Activated T-cell treated with anti-CD3 and anti-CD28 coated beads for 24 hours (primary cell): Measurements from ENCODE around the gene BICRA.
"Not testable (repeated sequence)": the region's sequence is repeated elsewhere in the genome, so short reads cannot be mapped to it uniquely, and the experiment has no call there.

Experiments
- DNase-seq: peaks from one replicate; pipeline ENCODE4 v3.0.0-alpha.2; 2020; ENCODE audit warnings: low read depth

BICRA gene

DNA sequence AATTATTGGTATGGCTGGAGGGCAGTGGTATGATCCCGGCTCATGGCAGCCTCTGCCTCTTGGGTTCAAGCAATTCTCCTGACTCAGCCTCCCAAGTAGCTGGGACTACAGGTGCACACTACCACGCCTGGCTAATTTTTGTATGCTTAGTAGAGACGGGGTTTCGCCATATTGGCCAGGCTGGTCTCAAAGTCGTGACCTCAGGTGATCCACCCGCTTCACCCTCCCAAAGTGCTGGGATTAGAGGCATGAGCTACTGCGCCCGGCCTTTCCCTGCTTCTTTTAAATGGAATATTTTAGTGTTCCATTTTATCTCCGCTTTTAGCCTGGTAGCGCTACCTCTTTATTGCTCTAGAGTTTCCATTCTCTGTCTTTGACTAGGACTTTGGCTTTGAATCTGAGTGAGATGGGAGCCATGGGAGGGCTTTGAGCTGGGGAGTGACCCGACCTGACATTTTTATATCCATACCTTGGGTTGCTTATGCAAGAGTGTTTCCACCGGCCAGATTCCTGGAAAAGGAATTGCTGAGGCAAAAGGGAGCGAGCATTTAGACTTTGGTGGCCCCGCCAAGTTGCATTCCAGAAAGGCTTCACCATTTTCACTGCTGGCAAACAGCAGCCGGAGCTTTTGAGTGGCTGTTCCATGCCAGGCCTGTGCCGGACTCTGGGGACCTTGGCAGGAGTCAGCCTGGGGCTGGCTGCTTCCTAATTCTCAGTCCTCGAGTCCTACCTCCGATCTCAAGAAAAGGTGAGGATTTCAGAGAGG, 22.9 kb downstream of the BICRA start:
- DNase-seq, result no peak

- no peak for DNase-seq
Measured at GRCh38 chr19:47633517-47633916, 24.6 kb downstream of the BICRA start.

DNA sequence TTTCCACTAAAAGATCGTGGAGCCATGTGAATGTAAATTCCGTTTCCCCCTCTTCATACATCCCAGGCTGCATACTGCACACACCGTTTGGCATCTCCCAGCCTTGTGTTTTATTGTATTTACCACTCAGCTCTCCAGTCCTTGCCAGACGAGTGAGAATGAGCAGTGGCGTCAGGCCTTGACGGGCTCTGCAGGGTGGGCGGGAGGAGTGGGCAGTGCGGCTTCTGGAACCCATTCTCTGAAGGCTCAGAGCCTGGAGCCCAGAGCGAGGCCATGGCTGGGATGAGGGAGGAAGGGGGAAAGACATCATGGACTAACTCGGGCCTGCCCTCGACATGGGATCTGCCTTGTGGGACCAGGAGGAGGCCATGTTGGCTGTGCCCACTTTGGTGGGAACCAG, 25.1 kb downstream of the BICRA start:
- DNase-seq, result no peak

- not testable (repeated sequence) for DNase-seq
Measured at GRCh38 chr19:47635152-47635754, 26.3 kb downstream of the BICRA start.

- no peak for DNase-seq
Measured at GRCh38 chr19:47637550-47637949, 28.6 kb downstream of the BICRA start.

DNA sequence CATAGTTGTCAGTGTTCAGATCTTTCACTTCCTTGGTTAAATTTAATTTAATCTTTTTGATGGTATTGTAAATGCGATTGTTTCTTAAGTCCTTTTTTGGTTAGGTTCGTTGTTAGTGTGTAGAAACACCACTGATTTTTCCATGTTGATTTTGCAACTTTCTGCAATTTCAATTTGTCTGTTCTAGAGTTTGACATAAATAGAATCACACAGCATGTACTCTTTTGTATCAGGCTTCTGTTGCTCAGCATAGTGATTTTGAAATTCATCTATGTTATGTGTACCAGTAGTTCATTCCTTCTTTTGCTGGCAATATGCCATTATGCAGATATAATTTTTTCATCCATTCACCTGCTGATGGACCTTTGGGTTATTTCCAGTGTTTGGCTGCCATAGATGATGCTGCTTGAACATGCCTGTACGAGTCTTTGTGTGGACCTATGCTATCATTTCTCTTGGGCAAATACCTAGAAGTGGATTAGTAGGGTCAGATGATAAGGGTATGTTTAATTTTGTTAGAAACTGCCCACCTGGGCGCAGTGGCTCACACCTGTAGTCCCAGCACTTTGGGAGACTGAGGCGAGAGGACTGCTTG, 33.1 kb downstream of the BICRA start:
- DNase-seq, result no peak

- no peak for DNase-seq
Measured at GRCh38 chr19:47643281-47643680, 34.3 kb downstream of the BICRA start.

- no peak for DNase-seq
Measured at GRCh38 chr19:47644199-47644598, 35.3 kb downstream of the BICRA start.

DNA sequence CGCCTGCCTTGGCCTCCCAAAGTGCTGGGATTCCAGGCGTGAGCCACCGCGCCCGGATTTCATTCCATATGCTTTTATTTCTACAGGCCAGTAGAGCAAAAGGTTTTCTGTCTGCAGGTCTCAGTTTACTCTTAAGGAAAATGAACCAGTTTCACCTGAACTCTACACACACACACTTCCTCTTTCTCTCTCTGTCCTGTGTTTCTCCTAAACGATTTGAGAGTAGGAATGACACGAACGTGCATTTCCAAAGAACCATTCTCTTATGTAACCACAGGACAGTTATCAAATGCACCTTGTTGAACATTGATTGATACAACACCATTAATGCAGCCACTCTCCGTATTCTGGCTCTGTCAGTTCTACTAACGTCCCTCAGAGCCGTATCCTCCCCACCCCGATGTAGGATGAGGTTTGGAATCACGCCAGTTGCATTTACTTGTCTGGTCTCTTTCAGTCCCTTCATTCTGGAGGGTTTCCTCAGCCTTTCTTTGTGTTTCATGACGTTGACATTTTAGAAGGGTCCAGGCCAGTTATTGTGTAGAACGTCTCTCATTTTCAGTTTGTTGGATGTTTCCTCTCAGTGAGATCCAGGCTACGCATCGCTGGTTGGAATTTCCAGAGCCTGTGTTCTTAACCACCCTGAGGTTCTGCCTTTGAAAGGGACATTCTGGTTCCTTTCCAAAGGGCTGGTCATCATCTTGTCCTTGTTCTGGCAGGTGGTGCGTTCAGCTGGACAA, 36.0 kb downstream of the BICRA start:
- DNase-seq, result no peak

DNA sequence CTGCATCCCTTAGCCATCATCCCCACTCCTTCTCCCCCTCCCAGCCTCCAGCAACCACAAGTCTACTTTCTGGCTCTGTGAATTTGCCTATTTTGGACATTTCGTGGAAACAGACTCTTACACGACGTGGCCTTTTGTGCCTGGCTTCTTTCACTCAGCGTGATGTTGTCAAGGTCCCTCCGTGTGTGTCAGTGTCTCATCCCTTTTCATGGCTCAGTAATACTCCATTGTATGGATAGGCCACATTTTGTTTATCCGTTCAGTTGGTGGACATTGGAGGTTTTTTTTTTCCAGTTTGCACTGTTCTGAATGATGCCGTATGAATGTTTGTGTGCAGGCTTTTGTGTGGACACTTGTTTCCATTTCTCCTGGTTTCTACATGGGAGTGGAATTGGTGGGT, 38.0 kb downstream of the BICRA start:
- DNase-seq, result no peak

DNA sequence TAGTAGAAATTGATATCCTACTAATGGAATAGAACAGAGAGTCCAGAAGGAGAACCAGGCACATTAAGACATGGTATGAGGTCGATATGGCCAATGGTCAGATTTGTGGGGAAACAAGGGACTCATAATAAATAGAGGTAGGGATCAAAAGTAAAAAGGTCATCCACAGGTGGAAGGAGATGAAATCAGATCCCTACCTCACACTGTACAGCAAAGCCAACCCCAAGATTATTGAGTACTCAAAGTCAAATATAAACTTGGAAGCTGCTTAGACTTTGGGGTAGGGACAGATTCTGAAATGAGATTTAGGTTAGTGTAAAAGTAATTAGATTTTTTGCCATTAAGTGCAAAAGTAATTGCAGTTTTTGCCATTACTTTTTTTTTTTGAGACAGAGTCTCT, 40.7 kb downstream of the BICRA start:
- no peak for DNase-seq

GRCh38 chr19:47650700-47651099, 41.8 kb downstream of the BICRA start:
- no peak for DNase-seq

DNA sequence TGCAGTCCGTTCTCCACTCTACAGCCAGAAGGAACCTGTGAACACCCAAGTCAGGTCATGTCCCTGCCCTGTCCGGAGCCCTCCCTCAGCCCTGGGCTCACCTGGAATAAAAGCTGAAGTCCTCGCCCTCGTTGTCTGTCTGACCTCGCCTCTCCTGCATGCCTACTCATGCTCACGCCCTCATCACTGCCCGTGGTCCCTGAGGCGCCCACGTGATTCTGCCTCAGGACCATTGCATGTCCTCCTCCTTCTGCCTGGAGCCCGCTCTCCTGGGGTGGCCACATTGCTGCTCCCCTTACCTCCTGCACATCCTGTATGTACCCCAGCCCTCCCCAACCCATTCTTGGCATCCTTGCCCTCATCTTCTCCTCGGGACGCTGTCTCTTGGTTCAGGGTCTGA, 42.2 kb downstream of the BICRA start:
- no peak for DNase-seq

DNA sequence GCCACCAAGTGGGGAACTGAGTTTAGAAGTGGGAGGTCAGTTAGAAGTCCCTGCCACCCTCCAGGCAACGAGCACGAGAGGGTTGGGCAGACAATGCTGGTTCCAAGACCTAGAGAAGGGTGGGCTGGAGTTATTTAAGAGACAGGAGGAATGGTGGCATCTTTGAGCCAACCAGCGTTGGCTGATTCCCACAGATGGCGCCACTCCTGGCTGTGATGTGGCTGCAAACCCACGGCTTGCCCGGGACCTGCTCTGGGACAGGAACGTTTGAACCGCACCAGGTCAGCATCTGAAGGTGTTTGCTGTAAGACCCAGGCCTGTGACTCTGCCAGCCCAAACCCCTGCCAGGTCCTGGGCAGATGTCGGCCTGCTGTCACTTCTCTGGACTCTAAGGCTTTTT, 42.8 kb downstream of the BICRA start:
- DNase-seq, result no peak

DNA sequence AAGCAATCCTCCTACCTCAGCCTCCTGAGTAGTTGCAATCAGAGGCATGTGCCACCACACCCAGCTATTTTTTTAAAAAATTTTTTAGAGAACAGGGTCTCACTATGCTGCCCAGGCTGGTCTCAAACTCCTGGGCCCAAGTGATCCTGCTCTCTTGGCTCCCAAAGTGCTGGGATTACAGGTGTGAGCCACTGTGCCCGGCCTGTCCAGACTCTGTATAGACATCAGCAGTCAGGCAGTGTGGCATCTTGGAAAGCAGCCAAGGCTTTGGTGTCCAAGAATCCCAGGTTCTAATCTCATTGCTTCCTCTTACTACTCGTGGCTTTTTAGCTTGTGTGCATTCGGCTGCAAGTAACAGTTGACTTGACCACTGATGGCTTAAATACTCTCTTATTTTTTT, 43.4 kb downstream of the BICRA start:
- no peak for DNase-seq

GRCh38 chr19:47653856-47654255, 44.9 kb downstream of the BICRA start:
- DNase-seq, result no peak

DNA sequence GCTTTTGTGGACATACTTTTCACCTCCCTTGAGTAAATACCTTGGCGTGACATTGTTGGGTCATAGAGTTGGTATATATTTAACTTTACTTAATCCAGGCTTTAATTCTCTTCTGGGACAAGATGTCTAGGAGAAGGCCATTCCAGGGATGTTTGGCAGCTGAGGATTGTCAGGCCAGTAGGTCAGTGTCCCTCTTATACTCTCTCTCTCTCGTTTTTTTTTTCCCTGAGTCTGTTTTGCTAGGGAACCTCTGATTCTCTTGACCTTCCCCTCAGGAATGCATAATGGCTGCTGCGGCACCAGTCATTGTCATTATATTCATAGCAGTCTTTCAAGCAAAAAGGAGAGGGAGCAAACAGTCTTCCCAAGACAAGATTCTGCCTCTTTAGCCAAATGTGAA, 48.8 kb downstream of the BICRA start:
- no peak for DNase-seq

DNA sequence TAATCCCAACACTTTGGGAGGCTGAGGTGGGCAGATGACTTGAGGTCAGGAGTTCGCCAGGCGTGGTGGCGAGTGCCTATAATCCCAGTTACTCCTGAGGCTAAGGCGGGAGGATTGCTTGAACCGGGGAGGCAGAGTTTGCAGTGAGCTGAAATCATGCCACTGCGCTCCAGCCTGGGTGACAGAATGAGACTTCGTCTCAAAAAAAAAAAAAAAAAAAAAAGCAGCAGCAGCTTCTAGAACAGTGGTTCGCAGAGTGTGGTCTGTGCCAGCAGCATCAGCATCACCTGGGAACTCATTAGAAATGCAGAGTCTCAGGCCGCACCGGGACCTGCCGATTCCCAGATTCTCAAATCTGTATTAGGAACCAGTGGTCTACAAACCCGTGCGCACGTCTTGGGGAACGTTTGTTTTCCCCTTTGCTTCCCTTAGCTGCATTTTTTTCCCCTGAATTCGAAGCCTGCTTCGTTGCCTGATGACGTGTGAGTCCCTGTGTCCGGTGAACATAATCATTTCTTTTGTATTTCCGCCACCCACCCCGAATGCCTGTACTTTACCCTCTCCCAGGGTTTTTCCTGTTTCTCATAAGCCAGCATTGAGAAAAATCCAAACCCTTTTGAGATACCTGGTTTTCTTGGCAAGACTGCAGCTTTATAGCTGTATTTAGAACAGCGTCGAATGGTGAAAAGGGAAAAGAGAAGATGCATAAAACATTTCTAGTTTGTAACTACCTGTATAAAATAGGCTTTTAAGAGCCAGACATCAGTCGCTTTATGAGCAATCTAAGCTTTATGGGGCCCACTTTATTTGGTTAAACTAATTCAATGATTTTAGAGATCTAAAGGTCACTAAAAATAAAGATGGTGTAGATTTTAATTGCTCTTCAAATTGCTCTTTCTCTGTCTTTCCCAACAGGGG, 49.8 kb downstream of the BICRA start:
- no peak for DNase-seq

DNA sequence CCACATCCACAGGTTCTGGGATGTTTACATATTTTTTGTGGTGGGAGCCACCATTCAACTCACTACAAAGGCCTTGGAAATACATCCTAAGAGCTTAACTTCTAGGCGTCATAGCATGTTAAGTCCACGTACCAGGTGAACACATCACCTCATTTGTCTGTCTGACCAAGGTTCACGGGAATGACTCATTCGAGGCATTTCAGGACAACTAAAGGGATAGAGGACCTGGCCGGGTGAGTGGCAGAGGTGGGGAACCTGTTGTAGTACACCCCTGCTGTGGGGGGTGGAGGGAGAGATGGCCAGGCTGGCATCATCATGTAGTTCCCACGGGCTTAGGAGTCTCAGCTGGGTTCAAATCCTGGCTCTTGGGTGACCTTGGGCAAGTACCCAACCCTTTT, 51.5 kb downstream of the BICRA start:
- no peak for DNase-seq

DNA sequence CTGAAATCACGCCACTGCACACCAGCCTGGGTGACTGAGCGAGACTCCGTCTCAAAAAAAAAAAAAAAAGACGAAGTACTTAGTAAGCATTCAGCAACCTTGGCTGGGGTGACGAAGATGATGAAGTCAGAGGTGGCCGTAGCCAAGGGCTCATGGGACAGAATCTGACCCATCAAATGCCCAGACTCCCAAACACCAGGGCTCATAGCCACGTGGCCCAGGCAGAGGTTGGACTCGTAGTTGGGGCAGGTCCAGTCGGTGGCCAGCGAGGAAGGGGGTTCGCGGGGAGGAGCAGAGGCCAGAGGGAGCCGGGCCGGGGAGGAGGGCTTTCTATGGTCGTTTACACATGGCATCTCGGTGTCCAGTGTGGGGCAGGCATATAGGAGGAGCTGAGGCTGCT, 52.2 kb downstream of the BICRA start:
- no peak for DNase-seq

- DNase-seq, result no peak
Measured at GRCh38 chr19:47661611-47662010, 52.7 kb downstream of the BICRA start.

DNA sequence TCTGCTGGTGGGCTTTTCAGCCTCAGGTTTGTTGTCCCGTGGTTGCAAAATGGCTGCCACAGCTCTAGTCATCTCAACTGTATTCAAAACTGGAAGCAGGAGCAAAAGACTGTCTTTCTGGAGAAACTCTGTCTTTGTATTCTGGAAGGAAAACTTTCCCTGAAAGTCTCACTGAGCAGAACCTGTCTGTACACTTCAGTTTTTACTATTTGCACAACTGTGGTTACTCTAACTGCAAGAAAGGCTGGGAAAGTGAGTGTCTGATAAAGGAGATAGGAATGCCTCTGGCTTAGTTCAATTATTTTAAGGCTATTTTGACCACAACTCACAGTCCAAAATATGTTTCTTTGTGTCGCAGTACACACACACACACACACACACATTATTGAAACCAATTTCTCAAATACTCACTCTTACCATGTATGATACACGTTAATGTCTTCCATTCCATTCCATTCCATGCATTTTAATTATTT, 54.5 kb downstream of the BICRA start:
- no peak for DNase-seq
